ENCODE measurements around the gene TACR1. TPM values are rescaled to one million over a fixed set of nuclear protein-coding genes. Genes with fewer than 3 reads are reported as not detected.

Gene TACR1
- total RNA-seq: not detected in 2 replicates

GRCh38 chr2:75199428-75200011 is at the start of gene TACR1:
TACR1 (minus strand) TSS chr2:75199520; CDS start chr2:75198934, 586 bp downstream.

Other genes starting within 250 kb of the TACR1 start
- gene POLE4, start 240.9 kb downstream of the TACR1 start, total RNA-seq: 21.0 and 22.0 TPM in 2 replicates

Data from bladder microvascular endothelial cell (primary cell).